CD4-positive, alpha-beta T cell (primary cell): ENCODE results near the gene ST3GAL5. TPM values are rescaled to one million over a fixed set of nuclear protein-coding genes. Genes with fewer than 3 reads are reported as not detected.

ENCODE experiments used
- ATAC-seq: fragments of 200-7000 bp; cut with Tn5 transposase; one replicate; pipeline ENCODE4 v1.10.0; 2022; ENCODE audit warnings: mild to moderate bottlenecking; ENCODE audit not compliant: poor library complexity
- CTCF ChIA-PET: fragments of 350-600 bp; sonication (Branson Sonifier 250); formaldehyde crosslinking; loops from one replicate; lab custom pipeline; 2021; ENCODE audit warnings: antibody characterized with exemption, inconsistent platforms; lab: Charles Lee
- POLR2A ChIA-PET: fragments of 350-600 bp; sonication (Branson Sonifier 250); formaldehyde crosslinking; loops from one replicate; lab custom pipeline; 2021; ENCODE audit warnings: antibody characterized with exemption, inconsistent platforms; lab: Charles Lee
- DNase-seq, 14 experiments: peaks; one replicate each; pipeline ENCODE4 v3.0.0-alpha.2; 2013 to 2020; ENCODE audit warnings: mixed read lengths in 2 of 14
- H3K27ac ChIP-seq, 2 donors: one replicate each; pipeline versions ENCODE4 v1.5.1 to v1.7.0; 2013; ENCODE audit warnings: low read length in 2 of 2, low read depth in 1 of 2, mild to moderate bottlenecking in 1 of 2
- H3K27me3 ChIP-seq, 2 experiments: 1 replicate in 1 of 2; 2 replicates in 1 of 2; pipeline versions ENCODE4 v1.6.1 to v1.7.0; 2013; ENCODE audit warnings: low read length in 2 of 2, control low read depth in 1 of 2, mild to moderate bottlenecking in 1 of 2, moderate library complexity in 1 of 2; ENCODE audit not compliant: insufficient read depth in 2 of 2, control insufficient read depth in 1 of 2
- H3K36me3 ChIP-seq: one replicate; pipeline ENCODE4 v1.6.1; 2013; ENCODE audit warnings: low read length, control low read depth; ENCODE audit not compliant: insufficient read depth
- H3K4me1 ChIP-seq: one replicate; pipeline ENCODE4 v1.6.1; 2013; ENCODE audit warnings: low read length, control low read depth; ENCODE audit not compliant: insufficient read depth
- H3K4me3 ChIP-seq: one replicate; pipeline ENCODE4 v1.5.1; 2013; ENCODE audit warnings: mild to moderate bottlenecking, low read length, moderate library complexity
- H3K9me3 ChIP-seq, 2 experiments: 1 replicate in 1 of 2; 2 replicates in 1 of 2; pipeline versions ENCODE4 v1.6.1 to v1.7.0; 2013; ENCODE audit warnings: low read length in 2 of 2, mild to moderate bottlenecking in 2 of 2, control low read depth in 1 of 2, moderate library complexity in 1 of 2; ENCODE audit not compliant: control insufficient read depth in 1 of 2, insufficient read depth in 1 of 2
- H3K27ac Mint-ChIP-seq: one replicate; pipeline ENCODE4 v1.8.0; 2020; ENCODE audit warnings: mixed read lengths
- H3K27me3 Mint-ChIP-seq: one replicate; pipeline ENCODE4 v1.8.0; 2021; ENCODE audit warnings: mixed read lengths
- H3K36me3 Mint-ChIP-seq: one replicate; pipeline ENCODE4 v1.8.0; 2021; ENCODE audit warnings: low read depth, mixed read lengths
- H3K4me1 Mint-ChIP-seq: one replicate; pipeline ENCODE4 v1.8.0; 2021; ENCODE audit warnings: low read depth, mixed read lengths
- H3K4me3 Mint-ChIP-seq: one replicate; pipeline ENCODE4 v1.8.0; 2020; ENCODE audit warnings: mild to moderate bottlenecking, mixed read lengths
- H3K9me3 Mint-ChIP-seq: one replicate; pipeline ENCODE4 v1.8.0; 2020; ENCODE audit warnings: mixed read lengths
- intact Hi-C, 2 experiments: fragments of 100-400 bp; cut with DNase I in 1 of 2; cut with micrococcal nuclease in 1 of 2; formaldehyde crosslinking; loops; one replicate each; pipeline versions ENCODE4 v1.15.1 to v1.9.0; 2023 to 2025; cut with DNase I, micrococcal nuclease
- total RNA-seq, 174 experiments: library from RNA in 2 of 174; stranded (reverse) in 2 of 174; gene quantifications; one replicate each; pipeline ENCODE4 v1.2.3 and lab custom pipeline; 2021 to 2026
- TF ChIP-seq, protein P1 (sequence below): fragments of 200-600 bp; IDR thresholded peaks from one replicate; pipeline ENCODE4 v1.8.0; 2022; ENCODE audit warnings: antibody characterized with exemption, mild to moderate bottlenecking

Gene ST3GAL5
- total RNA-seq, 2 experiments from 2014 or later, result 76.7 to 77.8 TPM

DNA sequence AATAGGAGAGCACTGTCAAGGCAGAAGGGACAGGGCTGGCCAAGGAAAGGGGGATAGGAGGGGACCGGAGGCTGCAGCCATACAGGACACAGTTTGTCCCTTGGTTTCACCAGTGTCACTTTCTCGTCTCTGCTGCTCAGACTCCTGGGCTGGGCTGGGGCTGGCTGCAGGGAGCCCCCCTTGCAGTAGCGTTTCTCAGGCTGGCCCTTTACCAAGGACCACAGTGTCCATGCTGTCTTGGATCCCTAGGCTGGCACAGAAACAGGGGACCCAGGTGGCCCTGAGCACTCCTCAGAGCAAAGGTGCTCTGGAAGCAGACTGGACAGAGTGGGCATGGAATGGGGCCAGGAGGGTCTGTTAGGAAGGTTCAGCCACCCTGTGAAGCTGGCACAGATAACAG lies 100.2 kb downstream of the ST3GAL5 start:
- Histone ChIP-seq H3K27ac (no peak overlapping the region), H3K4me1 (no peaks in the 10 kb centered on the region), H3K4me3 (no peak overlapping the region), H3K9me3 (no peaks in the 10 kb centered on the region), H3K36me3 (no peaks in the 10 kb centered on the region), H3K27me3 (peaks cover 0 to 6% of the 10 kb centered on the region in 2 experiments)
- ChIA-PET POLR2A (no interaction called here), CTCF (no interaction called here)
- TF ChIP-seq, protein P1, sequence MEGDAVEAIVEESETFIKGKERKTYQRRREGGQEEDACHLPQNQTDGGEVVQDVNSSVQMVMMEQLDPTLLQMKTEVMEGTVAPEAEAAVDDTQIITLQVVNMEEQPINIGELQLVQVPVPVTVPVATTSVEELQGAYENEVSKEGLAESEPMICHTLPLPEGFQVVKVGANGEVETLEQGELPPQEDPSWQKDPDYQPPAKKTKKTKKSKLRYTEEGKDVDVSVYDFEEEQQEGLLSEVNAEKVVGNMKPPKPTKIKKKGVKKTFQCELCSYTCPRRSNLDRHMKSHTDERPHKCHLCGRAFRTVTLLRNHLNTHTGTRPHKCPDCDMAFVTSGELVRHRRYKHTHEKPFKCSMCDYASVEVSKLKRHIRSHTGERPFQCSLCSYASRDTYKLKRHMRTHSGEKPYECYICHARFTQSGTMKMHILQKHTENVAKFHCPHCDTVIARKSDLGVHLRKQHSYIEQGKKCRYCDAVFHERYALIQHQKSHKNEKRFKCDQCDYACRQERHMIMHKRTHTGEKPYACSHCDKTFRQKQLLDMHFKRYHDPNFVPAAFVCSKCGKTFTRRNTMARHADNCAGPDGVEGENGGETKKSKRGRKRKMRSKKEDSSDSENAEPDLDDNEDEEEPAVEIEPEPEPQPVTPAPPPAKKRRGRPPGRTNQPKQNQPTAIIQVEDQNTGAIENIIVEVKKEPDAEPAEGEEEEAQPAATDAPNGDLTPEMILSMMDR, result no peak
- no peak overlapping the region for H3K4me3 Mint-ChIP-seq
- no peaks in the 10 kb centered on the region for H3K36me3 Mint-ChIP-seq
- peaks cover 12% of the 10 kb centered on the region for H3K27me3 Mint-ChIP-seq
- no peak overlapping the region for H3K27ac Mint-ChIP-seq
- intact Hi-C loops, result no loop called here
- no peaks in the 10 kb centered on the region for H3K9me3 Mint-ChIP-seq
- DNase-seq, result no peak
- no peak for ATAC-seq
- no peaks in the 10 kb centered on the region for H3K4me1 Mint-ChIP-seq

DNA sequence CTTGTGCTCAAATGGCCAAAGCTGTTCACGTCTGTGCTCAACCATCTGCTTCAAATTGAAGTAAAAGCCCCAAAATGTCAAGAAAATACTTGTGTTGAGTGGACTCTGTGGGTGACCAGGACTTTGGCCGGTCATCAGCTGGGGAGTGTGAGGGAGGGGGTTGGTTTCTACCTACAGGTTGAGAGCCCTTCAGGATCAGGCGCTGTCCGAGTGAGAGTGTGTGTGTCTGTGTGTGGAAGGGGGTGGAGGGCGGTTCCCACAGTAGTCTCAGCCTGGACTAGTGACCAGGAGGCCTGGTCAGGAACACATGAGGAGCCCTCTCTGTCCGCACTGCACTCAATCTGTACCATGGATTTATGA lies 100.8 kb downstream of the ST3GAL5 start:
- no peak for ATAC-seq
- POLR2A ChIA-PET, result no interaction called here

DNA sequence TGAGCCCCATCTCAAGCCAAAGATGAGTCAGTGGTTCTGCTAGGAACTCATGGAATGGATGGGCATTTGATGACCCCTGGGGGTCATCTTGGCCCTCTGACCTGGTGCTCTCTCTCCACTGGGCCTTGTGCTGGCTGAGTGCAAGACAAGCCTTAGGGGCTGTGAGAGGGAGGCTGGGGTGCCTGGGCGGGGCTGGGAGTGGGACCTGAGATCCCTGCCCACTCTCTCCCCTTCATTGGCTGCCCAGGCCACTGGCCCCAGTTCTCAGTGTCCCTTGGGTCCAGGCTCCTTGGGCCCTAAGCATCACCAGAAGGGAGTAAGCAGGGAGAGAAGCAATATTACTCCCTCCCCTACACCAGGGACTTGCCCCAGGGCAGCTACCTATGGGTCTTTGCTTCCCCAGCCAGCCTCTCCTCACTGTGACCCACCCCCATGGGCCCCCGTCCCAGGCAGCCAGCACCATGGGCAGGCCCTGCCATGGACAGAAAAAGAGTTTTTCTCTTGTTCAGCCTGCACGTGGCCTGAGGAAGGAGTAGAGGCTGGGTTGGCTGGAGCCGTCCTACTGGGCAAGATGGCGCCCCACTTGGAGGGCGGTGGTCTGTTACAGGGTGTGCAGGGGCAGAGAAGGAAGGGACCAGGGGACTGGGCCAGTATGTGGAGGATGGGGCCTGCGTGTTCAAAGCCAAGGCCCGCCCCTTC lies 101.4 kb downstream of the ST3GAL5 start:
- CTCF ChIA-PET, result no interaction called here

More for the DNA sequence above, 100.8 kb downstream of the ST3GAL5 start:
- Histone ChIP-seq H3K9me3 (no peaks in the 10 kb centered on the region), H3K4me1 (no peaks in the 10 kb centered on the region), H3K4me3 (no peak overlapping the region), H3K27me3 (peaks cover 0 to 6% of the 10 kb centered on the region in 2 experiments), H3K27ac (no peak overlapping the region), H3K36me3 (no peaks in the 10 kb centered on the region)
- H3K9me3 Mint-ChIP-seq, result no peaks in the 10 kb centered on the region
- H3K27ac Mint-ChIP-seq, result no peak overlapping the region
- H3K4me3 Mint-ChIP-seq, result no peak overlapping the region
- CTCF ChIA-PET, result no interaction called here
- TF ChIP-seq, protein P1, result no peak
- peaks cover 12% of the 10 kb centered on the region for H3K27me3 Mint-ChIP-seq
- DNase-seq, result no peak
- H3K36me3 Mint-ChIP-seq, result no peaks in the 10 kb centered on the region
- intact Hi-C loops, result no loop called here
- no peaks in the 10 kb centered on the region for H3K4me1 Mint-ChIP-seq

More for the DNA sequence above, 101.4 kb downstream of the ST3GAL5 start:
- Mint-ChIP-seq H3K36me3 (no peaks in the 10 kb centered on the region), H3K27me3 (peaks cover 10% of the 10 kb centered on the region), H3K4me1 (no peaks in the 10 kb centered on the region), H3K4me3 (no peak overlapping the region), H3K27ac (no peak overlapping the region), H3K9me3 (no peaks in the 10 kb centered on the region)
- H3K9me3 ChIP-seq, result no peaks in the 10 kb centered on the region
- H3K36me3 ChIP-seq, result no peaks in the 10 kb centered on the region
- POLR2A ChIA-PET, result no interaction called here
- H3K4me3 ChIP-seq, result no peak overlapping the region
- DNase-seq, result no peak
- ATAC-seq, result no peak
- H3K27me3 ChIP-seq, result peaks cover 0 to 6% of the 10 kb centered on the region in 2 experiments
- no peak overlapping the region for H3K27ac ChIP-seq
- no peaks in the 10 kb centered on the region for H3K4me1 ChIP-seq
- intact Hi-C loops, result no loop called here
- TF ChIP-seq, protein P1, result no peak

Other genes with a start within 250 kb of the ST3GAL5 start
- not detected for gene SFTPB, start 220.8 kb downstream of the ST3GAL5 start, total RNA-seq
- gene GNLY, start 194.6 kb downstream of the ST3GAL5 start, total RNA-seq, result 10 to 100 TPM; 45.1 TPM
- gene ATOH8, start 135.0 kb downstream of the ST3GAL5 start, total RNA-seq, result not detected
- gene POLR1A, start 216.9 kb upstream of the ST3GAL5 start, total RNA-seq, result 10 to 100 TPM; 13.1 to 13.4 TPM
- gene PTCD3, start 217.2 kb upstream of the ST3GAL5 start, total RNA-seq, result 100 to 1,000 TPM; 154 to 161 TPM